ENCODE measurements around the gene DMRT3. TPM values are rescaled to one million over a fixed set of nuclear protein-coding genes. Genes with fewer than 3 reads are reported as not detected.
A peak's percentile ranks its signal among the peaks of the same experiment; 100 is the strongest.
"Not testable (repeated sequence)": the region's sequence is repeated elsewhere in the genome, so short reads cannot be mapped to it uniquely, and the experiment has no call there.

Gene DMRT3
- total and polyA plus RNA-seq, 2 experiments from 2014 or later = 0.28 TPM; not detected in 1

DNA sequence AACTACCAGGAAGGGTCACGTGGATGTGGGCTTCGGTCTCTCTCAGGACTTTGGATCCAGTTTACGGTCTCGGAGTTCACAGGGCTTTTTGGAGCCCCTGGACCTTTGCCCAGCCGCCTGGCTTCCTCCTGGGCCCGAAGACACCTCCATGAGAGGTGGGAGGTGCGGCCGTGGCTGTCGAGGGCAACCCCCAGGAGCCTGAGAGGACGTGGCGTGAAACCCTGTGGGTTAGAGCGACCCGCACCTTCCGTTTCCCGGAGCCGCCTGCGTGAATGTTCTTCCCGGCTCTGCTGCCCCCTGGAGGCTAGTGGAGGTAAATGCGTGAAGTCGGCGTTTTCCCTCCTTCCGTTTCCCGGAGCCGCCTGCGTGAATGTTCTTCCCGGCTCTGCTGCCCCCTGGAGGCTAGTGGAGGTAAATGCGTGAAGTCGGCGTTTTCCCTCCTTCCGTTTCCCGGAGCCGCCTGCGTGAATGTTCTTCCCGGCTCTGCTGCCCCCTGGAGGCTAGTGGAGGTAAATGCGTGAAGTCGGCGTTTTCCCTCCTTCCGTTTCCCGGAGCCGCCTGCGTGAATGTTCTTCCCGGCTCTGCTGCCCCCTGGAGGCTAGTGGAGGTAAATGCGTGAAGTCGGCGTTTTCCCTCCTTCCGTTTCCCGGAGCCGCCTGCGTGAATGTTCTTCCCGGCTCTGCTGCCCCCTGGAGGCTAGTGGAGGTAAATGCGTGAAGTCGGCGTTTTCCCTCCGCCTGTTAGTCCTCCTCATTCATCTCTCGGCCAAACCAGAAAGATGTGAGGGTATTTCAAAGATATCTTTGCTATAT is 22.1 kb downstream of the DMRT3 start:
- 66% methylated on average over 27 of the region's 55 CpGs for WGBS (ENCODE audit: low lambda C conversion rate, missing lambda C conversion rate)
- not testable (repeated sequence) for H3K79me2 ChIP-seq; H4K20me1 ChIP-seq (ENCODE audit: insufficient read depth, poor library complexity, severe bottlenecking); H3K36me3 ChIP-seq (replicated peaks; ENCODE audit: insufficient read depth, low read depth); H3K4me3 ChIP-seq; DNase-seq (ENCODE audit: low spot score); H3K9me3 ChIP-seq (ENCODE audit: low read depth); H2AFZ ChIP-seq; H3K27me3 ChIP-seq; H3K27ac ChIP-seq; H3K4me1 ChIP-seq (ENCODE audit: insufficient read depth); H3K4me2 ChIP-seq; H3K9me2 ChIP-seq (replicated peaks; ENCODE audit: insufficient read depth)
- TF ChIP-seq, protein P1, sequence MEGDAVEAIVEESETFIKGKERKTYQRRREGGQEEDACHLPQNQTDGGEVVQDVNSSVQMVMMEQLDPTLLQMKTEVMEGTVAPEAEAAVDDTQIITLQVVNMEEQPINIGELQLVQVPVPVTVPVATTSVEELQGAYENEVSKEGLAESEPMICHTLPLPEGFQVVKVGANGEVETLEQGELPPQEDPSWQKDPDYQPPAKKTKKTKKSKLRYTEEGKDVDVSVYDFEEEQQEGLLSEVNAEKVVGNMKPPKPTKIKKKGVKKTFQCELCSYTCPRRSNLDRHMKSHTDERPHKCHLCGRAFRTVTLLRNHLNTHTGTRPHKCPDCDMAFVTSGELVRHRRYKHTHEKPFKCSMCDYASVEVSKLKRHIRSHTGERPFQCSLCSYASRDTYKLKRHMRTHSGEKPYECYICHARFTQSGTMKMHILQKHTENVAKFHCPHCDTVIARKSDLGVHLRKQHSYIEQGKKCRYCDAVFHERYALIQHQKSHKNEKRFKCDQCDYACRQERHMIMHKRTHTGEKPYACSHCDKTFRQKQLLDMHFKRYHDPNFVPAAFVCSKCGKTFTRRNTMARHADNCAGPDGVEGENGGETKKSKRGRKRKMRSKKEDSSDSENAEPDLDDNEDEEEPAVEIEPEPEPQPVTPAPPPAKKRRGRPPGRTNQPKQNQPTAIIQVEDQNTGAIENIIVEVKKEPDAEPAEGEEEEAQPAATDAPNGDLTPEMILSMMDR (IDR thresholded peaks at IDR 0.05; ENCODE audit: poor library complexity) = peak; percentile 31

DNA sequence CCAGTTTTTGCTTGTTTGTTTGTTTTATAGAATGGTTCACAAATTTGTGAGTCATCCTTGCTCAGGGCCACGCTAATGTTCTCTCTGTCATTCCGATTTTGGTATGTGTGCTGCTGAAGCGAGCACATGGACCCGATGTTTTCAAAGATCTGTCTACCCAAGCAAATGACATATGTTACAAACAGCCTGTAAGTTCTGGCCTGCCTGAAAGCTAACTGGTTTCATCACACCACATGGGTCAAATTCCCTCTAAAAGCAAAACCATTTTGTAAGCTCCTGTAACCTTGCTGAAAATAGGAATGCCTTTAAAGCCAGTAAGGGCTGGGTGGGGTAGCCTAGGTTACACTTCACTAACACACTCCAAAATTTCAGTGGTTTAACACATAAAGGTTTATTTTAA is 25.4 kb downstream of the DMRT3 start:
- no peak overlapping the region for H3K27ac ChIP-seq
- no peaks in the 10 kb centered on the region for H3K9me2 ChIP-seq (replicated peaks; ENCODE audit: insufficient read depth)
- no peaks in the 10 kb centered on the region for H3K79me2 ChIP-seq
- no peaks in the 10 kb centered on the region for H3K27me3 ChIP-seq
- WGBS (ENCODE audit: low lambda C conversion rate, missing lambda C conversion rate) = 81% methylated on average over 4 of the region's 4 CpGs
- H3K9me3 ChIP-seq (ENCODE audit: low read depth) = no peaks in the 10 kb centered on the region
- H3K4me1 ChIP-seq (ENCODE audit: insufficient read depth) = no peaks in the 10 kb centered on the region
- H3K4me3 ChIP-seq = no peak overlapping the region
- no peaks in the 10 kb centered on the region for H3K36me3 ChIP-seq (replicated peaks; ENCODE audit: insufficient read depth, low read depth)
- no peak for DNase-seq (ENCODE audit: low spot score)
- no peak overlapping the region for H3K4me2 ChIP-seq
- H2AFZ ChIP-seq = no peak overlapping the region
- no peak for TF ChIP-seq EZH2 (IDR thresholded peaks at IDR 0.05; ENCODE audit: borderline replicate concordance)
- TF ChIP-seq, protein P1 (IDR thresholded peaks at IDR 0.05; ENCODE audit: poor library complexity) = no peak
- no peak for TF ChIP-seq EZH2phosphoT487 (IDR thresholded peaks at IDR 0.05; ENCODE audit: low read depth, severe bottlenecking, unreplicated experiment)
- H4K20me1 ChIP-seq (ENCODE audit: insufficient read depth, poor library complexity, severe bottlenecking) = no peaks in the 10 kb centered on the region

DNA sequence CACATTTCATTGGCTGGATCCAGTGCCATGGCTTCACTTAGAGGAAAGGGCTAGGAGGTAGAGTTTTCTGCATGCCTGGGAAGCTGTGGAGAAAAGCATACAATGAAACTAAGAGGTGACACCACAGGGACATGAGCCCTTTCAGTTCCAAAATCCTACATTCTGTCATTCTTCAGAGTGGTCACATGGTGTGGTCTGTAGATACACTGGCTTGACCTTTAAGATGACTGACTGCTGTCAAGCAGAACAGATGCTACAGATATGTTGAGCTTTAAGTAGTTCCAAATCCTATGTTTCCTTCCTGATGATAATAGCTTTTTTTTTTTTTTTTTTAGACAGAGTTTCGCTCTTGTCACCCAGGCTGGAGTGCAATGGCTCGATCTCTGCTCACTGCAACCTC is 26.2 kb downstream of the DMRT3 start:
- H3K9me2 ChIP-seq (replicated peaks; ENCODE audit: insufficient read depth) = no peaks in the 10 kb centered on the region
- TF ChIP-seq EZH2 (IDR thresholded peaks at IDR 0.05; ENCODE audit: borderline replicate concordance) (no peak), EZH2phosphoT487 (IDR thresholded peaks at IDR 0.05; ENCODE audit: low read depth, severe bottlenecking, unreplicated experiment) (no peak)
- TF ChIP-seq, protein P1 (IDR thresholded peaks at IDR 0.05; ENCODE audit: poor library complexity) = no peak

More for the DNA sequence above, 26.2 kb downstream of the DMRT3 start:
- no peaks in the 10 kb centered on the region for H3K9me3 ChIP-seq (ENCODE audit: low read depth)
- 95% methylated on average over 2 of the region's 2 CpGs for WGBS (ENCODE audit: low lambda C conversion rate, missing lambda C conversion rate)
- no peak overlapping the region for H2AFZ ChIP-seq
- H3K4me2 ChIP-seq = no peak overlapping the region
- H3K27me3 ChIP-seq = peaks cover 3% of the 10 kb centered on the region
- H3K4me1 ChIP-seq (ENCODE audit: insufficient read depth) = no peaks in the 10 kb centered on the region
- no peaks in the 10 kb centered on the region for H4K20me1 ChIP-seq (ENCODE audit: insufficient read depth, poor library complexity, severe bottlenecking)
- DNase-seq (ENCODE audit: low spot score) = no peak
- no peak overlapping the region for H3K27ac ChIP-seq
- H3K36me3 ChIP-seq (replicated peaks; ENCODE audit: insufficient read depth, low read depth) = no peaks in the 10 kb centered on the region
- no peaks in the 10 kb centered on the region for H3K79me2 ChIP-seq
- H3K4me3 ChIP-seq = no peak overlapping the region
